Activated CD8-positive, alpha-beta memory T cell treated with anti-CD3 and anti-CD28 coated beads for 48 hours (primary cell): ENCODE data around the gene SLC4A5.

ENCODE experiments used
- DNase-seq, 3 experiments: peaks; one replicate each; pipeline ENCODE4 v3.0.0-alpha.2; 2020; ENCODE audit warnings: low read depth in 2 of 3, low spot score in 2 of 3

The SLC4A5 gene

DNA sequence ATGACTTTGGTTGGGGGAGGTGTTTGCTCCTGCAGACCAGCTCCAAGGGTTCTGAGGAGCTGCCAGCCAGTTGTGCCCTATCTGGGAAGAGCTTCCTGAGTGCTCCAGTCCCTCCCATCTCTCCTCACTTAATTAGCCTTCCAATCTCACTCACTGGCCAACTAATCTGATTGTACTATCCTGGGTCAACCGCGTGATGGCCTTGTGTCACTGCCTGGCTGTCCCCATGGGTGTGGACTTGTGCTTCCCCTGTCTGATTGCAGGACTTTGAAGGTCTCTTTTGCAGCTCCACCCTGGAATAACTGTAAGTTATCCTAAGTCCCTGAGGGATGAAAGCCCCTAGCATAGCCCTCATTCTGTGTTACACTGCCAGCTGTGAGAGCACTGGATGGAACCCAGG, 65.0 kb downstream of the SLC4A5 start:
- DNase-seq, result no peak

- DNase-seq, result no peak
These were observed 68.0 kb downstream of the SLC4A5 start for GRCh38 chr2:74275228-74275627.

DNA sequence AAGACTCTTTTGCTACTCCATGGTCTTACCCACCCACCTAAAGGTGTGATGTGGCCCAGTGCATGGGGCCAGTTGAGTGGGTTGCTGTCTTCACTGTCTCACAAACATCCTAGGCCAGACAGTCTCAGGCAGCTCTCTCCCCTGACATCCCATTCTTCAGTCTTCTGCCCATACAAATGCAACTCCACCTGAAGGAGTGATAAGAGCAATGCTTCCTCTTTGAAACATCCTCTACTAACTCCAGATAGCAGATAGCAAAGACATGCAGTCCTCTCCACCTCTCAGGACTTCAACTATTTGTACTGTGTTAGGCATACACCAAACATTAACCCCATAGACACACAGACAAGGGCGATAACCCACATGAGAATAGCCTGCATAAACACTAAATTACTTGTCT, 73.5 kb downstream of the SLC4A5 start:
- no peak for DNase-seq

GRCh38 chr2:74267068-74267467, 76.1 kb downstream of the SLC4A5 start:
- DNase-seq, result peak in 1 of 3 experiments; percentile 21

DNA sequence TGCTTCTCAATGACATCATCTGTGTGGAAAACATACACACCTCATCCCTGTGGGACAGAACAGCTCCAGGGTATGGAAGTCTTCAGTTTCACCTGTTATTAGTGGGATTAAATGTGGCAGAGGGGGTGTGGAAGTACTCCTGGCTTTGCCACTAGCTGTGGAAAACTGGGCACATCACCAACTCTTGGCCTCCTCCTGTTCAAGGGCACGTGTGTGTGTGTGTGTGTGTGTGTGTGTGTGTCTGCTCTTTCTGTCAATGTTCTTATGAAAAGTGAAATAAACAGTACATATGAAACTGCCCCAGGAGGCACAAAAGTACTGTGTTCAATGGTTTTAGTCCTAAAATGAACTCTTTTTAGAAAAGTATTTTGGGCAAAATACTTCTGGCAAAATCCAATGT, 78.9 kb downstream of the SLC4A5 start:
- no peak for DNase-seq

GRCh38 chr2:74262681-74263080, 80.5 kb downstream of the SLC4A5 start:
- no peak for DNase-seq

GRCh38 chr2:74261204-74261864, 81.9 kb downstream of the SLC4A5 start:
- no peak for DNase-seq

- DNase-seq, result no peak
These were observed 82.7 kb downstream of the SLC4A5 start for GRCh38 chr2:74260495-74260894.

DNA sequence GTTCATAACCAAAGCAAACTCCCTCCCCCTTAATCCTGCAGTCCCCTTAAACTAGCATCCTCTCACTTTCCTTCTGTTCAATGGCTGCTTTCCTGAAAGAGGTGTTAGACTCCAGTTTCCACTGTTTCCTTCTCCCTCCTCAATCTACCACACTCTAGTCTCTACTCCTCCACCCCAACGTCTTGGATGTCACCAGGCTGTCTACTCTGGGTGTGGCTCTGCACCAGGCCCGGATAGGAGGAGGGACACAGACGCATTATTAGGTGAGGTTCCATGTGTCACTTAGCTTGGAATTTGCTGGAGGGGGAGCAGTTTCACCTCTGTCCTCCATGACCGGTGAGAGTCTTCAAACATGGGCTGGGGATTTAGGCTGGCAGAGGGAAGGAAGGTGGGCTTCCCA, 83.5 kb downstream of the SLC4A5 start:
- no peak for DNase-seq

DNA sequence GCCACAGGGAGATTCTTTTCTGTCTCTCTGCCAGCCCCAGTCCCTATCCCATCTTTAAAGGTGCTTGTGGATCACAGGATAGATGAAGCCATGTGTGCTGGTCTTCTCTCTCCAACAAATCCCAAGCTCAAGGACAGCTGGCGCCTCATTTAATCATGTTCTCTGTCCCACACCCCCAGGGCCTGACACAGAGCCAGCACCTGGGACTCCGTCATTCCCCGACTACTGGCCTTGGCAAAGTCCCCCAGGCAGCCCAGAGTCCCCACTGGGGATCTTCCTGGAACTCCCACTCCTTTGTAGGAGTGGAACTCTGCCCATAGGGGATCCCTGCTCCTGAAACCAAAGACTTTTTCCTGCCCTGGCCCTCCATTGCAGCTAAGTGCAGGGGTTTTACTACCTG, 84.0 kb downstream of the SLC4A5 start:
- DNase-seq, result no peak

GRCh38 chr2:74255660-74256213, 87.5 kb downstream of the SLC4A5 start:
- no peak for DNase-seq

DNA sequence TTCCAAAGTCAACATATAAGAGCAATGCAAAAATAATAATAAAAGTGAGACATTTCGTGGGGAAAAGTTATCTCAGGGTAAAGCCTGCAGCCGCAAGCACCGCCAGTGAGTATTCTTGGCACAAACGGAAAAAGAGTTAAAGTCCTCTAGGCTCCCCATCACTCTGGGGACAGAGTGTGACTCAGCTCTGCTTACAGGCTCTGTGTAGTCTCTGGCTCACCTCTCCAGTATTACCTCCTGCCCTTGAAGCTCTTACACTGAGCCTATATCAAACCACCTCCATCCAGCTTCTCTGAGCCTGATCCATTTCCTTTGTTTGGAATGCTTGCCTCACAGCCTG, 89.3 kb downstream of the SLC4A5 start:
- DNase-seq, result no peak

DNA sequence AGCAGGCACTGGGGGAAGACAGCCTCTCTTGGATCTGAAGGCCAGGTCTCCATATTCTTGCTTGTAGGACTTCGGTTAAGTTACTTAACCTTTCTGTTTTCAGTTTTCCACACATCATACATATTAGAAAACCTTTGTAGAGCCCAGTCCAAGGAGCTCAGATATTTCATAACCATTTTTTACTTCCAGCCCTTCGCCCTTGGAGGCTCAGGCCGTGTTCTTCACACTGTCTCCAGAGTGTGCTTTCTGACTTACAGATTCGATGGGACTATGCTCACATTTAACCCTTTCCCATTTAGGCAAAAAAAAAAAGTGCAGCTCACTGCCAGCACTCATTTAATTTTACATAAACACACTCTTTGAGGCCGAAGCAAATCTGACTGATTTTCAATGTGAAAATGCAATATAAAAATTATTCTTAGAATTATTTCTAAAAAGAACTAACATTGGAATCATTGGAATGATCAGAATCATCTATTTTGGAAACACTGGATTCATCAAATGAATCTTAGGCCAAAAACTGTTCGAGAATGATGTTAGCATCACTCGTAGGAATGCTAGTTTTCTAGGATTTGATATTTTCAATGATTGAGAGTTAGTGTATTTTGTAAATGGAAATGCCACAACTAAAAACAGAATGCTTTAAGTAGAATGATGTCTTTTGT, 89.8 kb downstream of the SLC4A5 start:
- DNase-seq, result no peak

GRCh38 chr2:74252862-74253261, 90.4 kb downstream of the SLC4A5 start:
- no peak for DNase-seq

DNA sequence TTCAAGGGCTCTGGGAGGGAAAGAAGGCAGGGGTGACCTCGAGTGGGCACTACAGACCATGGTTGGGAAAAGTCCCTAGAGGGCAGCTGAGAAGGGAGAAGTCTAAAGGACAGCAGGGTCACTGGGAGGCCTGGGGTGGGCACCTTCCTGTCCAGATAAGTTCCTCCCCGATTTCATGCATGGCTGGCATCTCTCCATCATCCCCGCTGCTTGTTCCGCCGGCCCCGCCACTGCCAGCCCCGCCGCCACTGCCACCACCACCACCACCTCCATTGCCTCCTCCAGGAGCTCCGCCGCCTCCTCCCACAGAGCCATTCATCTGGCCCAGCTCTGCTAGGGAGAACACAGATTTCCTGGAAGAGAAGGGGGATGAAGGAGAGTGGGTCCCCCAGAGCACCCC, 91.2 kb downstream of the SLC4A5 start:
- no peak for DNase-seq

DNA sequence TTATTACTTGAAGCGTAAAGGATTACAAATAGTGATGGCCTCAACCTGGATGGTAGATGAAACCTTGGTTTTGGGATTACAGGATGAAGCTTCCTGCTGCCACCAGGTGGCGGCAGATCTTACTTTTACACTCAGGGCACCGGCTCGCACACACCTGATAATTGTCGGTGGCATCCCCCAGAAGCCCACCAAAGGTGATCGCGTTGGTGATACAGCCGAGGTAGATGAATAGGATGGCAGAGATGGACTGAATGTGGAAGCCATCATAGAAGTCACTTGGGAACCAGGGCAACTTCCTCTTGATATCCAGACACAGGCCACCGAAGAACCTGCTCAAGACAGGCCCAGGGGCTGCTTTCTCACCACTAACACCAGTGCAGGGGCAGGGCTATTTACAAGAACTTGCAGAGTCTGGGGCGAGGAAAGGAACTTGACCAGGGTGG, 93.0 kb downstream of the SLC4A5 start:
- DNase-seq, result peak in 2 of 3 experiments; percentile 12 to 40

- no peak for DNase-seq
These were observed 93.7 kb downstream of the SLC4A5 start for GRCh38 chr2:74249406-74250122.

DNA sequence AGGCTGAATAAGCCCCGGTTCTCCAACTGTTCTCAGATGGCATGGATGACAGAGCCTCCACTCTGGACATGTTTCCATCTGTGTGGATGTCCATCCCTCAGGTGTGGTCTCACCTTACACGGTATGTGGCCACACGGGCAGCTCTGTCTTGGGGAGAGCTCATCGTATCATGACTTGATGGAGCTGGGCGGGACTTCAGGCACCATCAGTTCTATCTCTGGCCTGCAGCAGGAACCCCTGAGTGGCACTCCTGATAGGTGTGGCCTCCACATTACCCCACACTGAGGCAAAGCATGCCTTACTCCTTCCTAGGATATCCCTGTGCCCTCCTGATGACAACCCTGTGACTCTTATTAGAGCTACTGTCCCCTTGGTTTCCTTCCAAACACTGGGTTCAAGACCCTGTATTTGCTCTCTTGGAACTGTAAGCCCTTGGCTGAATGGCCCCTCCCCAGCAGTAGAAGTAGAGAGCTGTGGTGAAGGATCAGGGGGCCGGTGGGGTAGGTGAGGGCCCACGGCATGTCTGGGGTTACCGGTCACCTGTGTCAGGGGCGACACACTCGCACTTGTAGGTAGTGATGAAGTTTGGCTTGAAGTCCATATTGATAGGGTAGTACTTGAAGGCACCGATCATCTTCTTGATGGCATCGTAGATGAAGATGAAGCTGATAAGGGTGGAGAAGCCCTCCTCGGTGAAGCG, 96.6 kb downstream of the SLC4A5 start:
- no peak for DNase-seq

- no peak for DNase-seq
These were observed 98.9 kb downstream of the SLC4A5 start for GRCh38 chr2:74244286-74244685.

- no peak for DNase-seq
These were observed 100.7 kb downstream of the SLC4A5 start for GRCh38 chr2:74242354-74243071.

DNA sequence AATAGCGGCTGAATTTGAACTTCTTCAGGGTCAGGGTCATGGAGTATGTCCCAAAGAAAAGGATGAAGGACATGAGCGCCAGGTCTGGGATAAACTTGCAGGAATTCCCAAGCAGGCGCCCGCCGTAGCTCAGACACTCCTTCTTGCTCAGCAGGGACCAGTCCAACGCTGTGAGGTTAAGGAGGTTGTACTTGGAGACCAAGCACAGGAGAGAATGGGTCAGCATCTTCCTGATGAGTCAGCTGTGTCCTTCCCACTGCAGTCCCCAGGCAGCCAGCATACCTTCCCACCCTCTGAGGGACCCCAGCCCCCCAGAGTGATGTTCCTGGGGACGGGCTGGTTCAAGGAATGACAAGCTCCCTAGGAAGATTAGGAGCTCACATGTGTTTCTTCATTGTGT, 103.9 kb downstream of the SLC4A5 start:
- DNase-seq, result no peak
